Measurements from ENCODE around the gene STIP1. TPM values are rescaled to one million over a fixed set of nuclear protein-coding genes. Genes with fewer than 3 reads are reported as not detected.
A peak's percentile ranks its signal among the peaks of the same experiment; 100 is the strongest.

The STIP1 gene
- total and polyA plus RNA-seq, 2 of the 8 experiments (the other 6 are each of a cell fraction or from before 2014, with no cell fraction given) = 140 to 329 TPM

DNA sequence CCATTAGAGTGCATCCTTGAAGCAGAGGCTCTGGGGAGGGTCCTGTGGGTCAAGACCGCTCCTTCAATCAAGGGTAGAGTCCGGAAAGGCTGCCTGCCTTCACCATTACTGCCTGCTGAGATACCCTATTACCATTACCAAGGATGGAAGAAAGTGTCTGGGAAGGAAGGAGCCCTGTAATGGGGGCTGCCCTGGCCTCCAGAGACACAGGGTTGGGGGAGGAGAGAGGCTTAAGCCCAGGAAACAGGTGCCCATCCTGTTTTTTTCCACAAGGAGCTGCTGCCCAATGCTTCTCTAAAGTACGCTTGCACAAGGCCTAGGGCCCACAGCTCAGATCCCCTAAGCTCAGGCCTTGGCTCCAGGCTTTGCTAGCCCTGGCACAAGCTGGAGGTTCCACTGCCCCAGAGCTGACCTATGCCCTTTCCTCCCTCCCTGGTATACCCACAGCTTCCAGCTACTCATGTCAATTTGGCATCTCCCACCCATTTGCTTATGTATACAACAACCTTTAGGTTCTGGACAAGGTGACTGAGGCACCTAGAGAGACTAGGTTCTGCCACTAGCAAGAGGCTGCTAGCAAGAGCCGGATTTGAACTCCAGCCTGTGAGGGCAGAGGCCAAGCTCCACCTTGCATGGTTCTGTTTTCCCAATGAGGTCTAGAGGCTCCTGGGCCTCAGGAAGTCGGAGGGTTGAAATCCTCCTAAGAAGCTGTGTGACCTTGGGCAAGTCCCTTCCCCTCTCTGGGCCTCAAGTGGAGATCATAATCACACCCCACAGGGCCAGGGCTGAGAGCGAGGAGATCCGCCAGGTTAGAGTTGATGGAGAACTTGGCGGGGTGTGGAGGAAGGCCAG is 63.8 kb downstream of the STIP1 start (continued):
- TF ChIP-seq TAF7 (optimal IDR thresholded peaks at IDR 0.05; ENCODE audit: borderline replicate concordance, low read depth, low read length) (no peak), RAD21 (IDR thresholded peaks at IDR 0.05 in 1 of 2, conservative IDR thresholded peaks at IDR 0.05 in 1 of 2; ENCODE audit: low read depth in 2 of 2, low read length in 2 of 2) (no peak), RXRA (IDR thresholded peaks at IDR 0.05; ENCODE audit: insufficient read depth, low read depth, low read length) (no peak), KDM4A (IDR thresholded peaks at IDR 0.05; ENCODE audit: low read depth, low read length, severe bottlenecking) (no peak), CTBP2 (IDR thresholded peaks at IDR 0.05; ENCODE audit: borderline replicate concordance, insufficient read depth, insufficient read length, low read length) (peak; percentile 38), JUN (IDR thresholded peaks at IDR 0.05; ENCODE audit: low read depth, low read length) (no peak), EP300 (IDR thresholded peaks at IDR 0.05; ENCODE audit: borderline replicate concordance in 1 of 2, low read depth in 2 of 2, low read length in 2 of 2) (peak in 1 of 2 experiments; percentile 60; a peak in 1 of 3 replicates), CBX5 (IDR thresholded peaks at IDR 0.05; ENCODE audit: low read depth, low read length) (no peak), EGR1 (IDR thresholded peaks at IDR 0.05; ENCODE audit: borderline replicate concordance, low read depth, low read length) (no peak), SIX5 (IDR thresholded peaks at IDR 0.05; ENCODE audit: low read depth, low read length) (no peak), CBX8 (IDR thresholded peaks at IDR 0.05; ENCODE audit: borderline replicate concordance, low read depth, low read length) (no peak), SIN3A (conservative IDR thresholded peaks at IDR 0.05 in 1 of 2, IDR thresholded peaks at IDR 0.05 in 1 of 2; ENCODE audit: low read depth in 1 of 2, low read length in 2 of 2) (no peak), SRF (IDR thresholded peaks at IDR 0.05; ENCODE audit: low read depth, low read length) (no peak), KDM5A (IDR thresholded peaks at IDR 0.05; ENCODE audit: low read length) (no peak), POLR2AphosphoS5 (IDR thresholded peaks at IDR 0.05; ENCODE audit: low read depth, low read length) (no peak), RNF2 (IDR thresholded peaks at IDR 0.05; ENCODE audit: borderline replicate concordance, low read depth, low read length, missing control alignments, poor library complexity, severe bottlenecking) (no peak), GTF2F1 (IDR thresholded peaks at IDR 0.05; ENCODE audit: borderline replicate concordance, low read depth, low read length) (no peak), YY1 (IDR thresholded peaks at IDR 0.05; ENCODE audit: low read depth, low read length) (peak; percentile 84), SP1 (IDR thresholded peaks at IDR 0.05; ENCODE audit: low read depth, low read length) (peak; percentile 83)
- TF ChIP-seq, protein P1, sequence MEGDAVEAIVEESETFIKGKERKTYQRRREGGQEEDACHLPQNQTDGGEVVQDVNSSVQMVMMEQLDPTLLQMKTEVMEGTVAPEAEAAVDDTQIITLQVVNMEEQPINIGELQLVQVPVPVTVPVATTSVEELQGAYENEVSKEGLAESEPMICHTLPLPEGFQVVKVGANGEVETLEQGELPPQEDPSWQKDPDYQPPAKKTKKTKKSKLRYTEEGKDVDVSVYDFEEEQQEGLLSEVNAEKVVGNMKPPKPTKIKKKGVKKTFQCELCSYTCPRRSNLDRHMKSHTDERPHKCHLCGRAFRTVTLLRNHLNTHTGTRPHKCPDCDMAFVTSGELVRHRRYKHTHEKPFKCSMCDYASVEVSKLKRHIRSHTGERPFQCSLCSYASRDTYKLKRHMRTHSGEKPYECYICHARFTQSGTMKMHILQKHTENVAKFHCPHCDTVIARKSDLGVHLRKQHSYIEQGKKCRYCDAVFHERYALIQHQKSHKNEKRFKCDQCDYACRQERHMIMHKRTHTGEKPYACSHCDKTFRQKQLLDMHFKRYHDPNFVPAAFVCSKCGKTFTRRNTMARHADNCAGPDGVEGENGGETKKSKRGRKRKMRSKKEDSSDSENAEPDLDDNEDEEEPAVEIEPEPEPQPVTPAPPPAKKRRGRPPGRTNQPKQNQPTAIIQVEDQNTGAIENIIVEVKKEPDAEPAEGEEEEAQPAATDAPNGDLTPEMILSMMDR (IDR thresholded peaks at IDR 0.05; ENCODE audit: control extremely low read depth in 1 of 3, insufficient read depth in 1 of 3, low read depth in 1 of 3, low read length in 3 of 3) = peak in 1 of 3 experiments; percentile 4; a peak in 1 of 4 replicates

All from H1 (cell line).